Activated CD4-positive, alpha-beta T cell treated with anti-CD3 and anti-CD28 coated beads, Interleukin-2, amount 50 U/mL, for 48 hours (primary cell): ENCODE measurements around the gene RPS21.

ENCODE experiments used
- DNase-seq, 2 experiments: peaks; one replicate each; pipeline ENCODE4 v3.0.0-alpha.2; 2020

Gene RPS21

GRCh38 chr20:62386383-62387218 is at the start of gene RPS21:
Gene RPS21 (plus strand): TSS chr20:62387103. CDS start chr20:62387339, 236 bp downstream.
- DNase-seq, result peak; percentile 92 to 93

DNA sequence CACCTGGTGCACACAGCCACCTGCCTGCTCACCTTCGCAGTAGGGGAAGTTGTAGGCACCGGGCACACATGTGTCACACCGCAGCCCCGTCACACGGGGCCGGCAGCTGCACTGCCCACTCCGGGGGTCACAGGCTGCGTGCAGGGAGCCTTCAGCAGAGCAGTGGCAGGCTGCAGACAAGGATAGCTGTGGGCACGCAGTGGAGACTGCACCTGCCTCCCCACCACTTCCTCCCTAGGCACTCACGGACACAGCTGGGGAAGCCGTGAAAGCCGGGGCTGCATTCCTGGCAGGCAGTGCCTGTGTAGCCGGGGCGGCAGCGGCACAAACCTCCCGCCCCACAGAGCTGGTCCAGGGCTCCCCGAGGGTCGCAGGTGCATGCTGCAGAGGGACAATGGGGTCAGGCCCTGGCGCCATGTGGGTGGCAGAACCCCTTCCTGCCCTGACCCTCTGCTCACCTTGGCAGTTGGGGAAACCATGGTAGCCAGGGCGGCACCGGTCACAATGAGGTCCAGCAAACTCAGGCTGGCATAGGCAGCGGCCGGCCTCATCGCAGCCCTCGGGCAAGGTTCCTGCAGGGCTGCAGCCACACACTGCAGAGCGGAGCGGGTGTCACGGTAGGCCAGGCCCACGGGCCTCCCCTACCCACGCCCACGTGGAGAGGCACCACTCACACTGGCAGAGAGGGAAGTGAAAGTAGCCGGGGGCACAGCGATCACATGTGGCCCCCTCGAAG is 49.2 kb upstream of the RPS21 start:
- DNase-seq, result no peak

DNA sequence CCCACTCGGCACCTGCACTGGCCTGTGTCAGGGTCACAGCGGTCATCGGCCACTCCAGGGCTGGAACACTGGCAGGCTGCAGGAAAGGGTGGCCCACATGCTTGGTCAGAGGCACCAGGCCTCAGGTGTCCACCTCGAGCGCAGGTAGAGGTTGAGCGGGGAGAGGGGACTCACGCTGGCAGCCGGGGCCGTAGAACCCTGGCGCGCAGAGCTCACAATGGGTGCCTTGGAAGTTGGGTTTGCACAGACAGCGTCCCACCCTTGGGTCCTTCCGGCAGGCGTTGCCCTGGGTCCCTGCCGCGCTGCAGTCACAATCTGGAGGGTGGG is 48.6 kb upstream of the RPS21 start:
- DNase-seq, result no peak

DNA sequence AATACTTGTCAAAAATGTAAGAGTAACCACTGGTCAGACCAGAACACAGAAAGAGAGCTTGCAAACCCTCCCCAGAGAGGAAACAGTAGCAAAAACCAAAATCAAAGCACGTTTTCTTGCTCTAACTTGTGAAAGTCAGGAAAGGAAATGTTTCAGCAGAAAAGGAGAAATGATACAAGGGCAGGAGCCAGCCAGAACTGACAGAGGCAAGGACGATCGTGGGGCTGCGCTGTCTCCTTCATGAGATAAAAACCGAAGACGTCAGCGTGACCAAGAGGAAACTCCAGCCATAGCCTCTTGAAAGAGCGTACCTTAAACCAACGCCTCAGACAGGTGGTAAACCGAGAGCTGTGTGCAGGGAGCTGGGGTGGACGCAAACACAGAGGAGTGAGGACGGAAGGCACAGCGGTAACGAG is 47.2 kb upstream of the RPS21 start:
- DNase-seq, result no peak

GRCh38 chr20:62342910-62343309 is 44.0 kb upstream of the RPS21 start:
- no peak for DNase-seq

- no peak for DNase-seq
Measured at GRCh38 chr20:62344092-62344491, 42.8 kb upstream of the RPS21 start.

- no peak for DNase-seq
Measured at GRCh38 chr20:62344782-62345181, 42.1 kb upstream of the RPS21 start.

- DNase-seq, result no peak
Measured at GRCh38 chr20:62345681-62346370, 41.1 kb upstream of the RPS21 start.

DNA sequence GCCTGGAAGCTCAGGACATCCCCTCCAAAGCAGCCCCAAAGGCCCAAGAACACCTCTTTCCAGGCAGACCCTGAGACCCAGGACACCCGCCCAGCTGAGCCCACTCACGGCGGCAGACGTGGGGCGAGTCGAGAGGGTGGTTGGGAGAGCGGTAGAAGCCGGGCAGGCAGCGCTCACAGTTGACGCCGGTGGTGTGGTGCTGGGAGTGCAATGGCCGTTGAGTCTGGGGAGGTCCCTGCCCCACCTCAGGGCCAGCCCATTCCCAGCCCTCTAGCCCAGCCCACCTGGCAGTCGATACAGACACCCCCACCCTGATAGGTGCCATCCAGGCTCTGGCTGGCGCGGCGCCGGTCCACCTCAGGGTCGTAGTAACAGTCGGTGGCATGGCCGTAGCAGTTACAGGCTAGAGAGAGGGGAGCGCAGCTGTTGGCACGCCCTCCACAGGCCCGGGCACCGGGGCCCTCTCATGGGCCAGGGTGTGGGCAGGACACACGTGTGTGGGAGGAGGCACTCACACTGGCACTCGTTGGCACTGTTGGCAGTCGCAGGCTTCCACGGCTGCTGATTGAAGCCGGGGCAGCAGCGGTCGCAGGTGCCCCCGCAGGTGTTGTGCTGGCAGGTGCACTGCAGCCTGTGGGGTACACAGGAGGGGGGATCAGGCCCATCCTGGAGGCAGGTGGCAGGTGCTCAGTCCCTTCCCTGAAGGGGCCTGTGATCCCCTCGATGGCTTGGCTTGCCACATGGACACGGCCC is 40.3 kb upstream of the RPS21 start:
- DNase-seq, result no peak

DNA sequence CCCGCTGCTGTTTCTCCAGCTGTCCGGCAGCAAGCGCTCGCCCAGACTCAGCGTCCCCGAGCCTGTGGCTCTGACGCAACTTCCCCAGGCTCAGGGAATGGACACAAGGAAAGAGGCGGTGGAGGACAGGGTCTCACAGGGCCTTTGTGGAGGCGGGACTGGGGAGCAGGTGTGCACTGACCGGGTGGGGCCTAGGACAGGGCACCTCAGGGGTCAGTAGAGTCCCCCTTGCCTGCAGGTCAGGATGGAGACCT is 39.8 kb upstream of the RPS21 start:
- DNase-seq, result no peak

DNA sequence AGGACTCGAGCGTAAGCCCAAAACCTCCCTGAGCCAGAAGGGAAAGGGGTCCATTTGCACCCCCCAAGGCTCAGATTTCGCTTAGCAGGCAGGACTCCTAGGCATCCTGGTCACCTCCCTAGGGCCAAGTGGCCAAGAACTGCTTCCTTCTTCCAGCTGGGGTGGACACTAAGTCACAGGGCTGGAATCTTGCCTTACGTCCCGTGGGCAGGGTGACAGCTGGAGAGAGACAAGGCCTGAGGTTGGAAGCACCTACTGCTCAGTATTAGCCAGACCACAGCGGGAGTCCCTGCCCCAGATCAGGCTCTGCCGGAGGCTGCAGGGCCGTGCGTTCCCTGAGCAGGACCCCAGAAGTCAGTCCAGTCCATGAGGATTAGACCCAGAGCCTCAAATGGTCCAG is 39.5 kb upstream of the RPS21 start:
- no peak for DNase-seq

- no peak for DNase-seq
Measured at GRCh38 chr20:62348604-62349003, 38.3 kb upstream of the RPS21 start.

DNA sequence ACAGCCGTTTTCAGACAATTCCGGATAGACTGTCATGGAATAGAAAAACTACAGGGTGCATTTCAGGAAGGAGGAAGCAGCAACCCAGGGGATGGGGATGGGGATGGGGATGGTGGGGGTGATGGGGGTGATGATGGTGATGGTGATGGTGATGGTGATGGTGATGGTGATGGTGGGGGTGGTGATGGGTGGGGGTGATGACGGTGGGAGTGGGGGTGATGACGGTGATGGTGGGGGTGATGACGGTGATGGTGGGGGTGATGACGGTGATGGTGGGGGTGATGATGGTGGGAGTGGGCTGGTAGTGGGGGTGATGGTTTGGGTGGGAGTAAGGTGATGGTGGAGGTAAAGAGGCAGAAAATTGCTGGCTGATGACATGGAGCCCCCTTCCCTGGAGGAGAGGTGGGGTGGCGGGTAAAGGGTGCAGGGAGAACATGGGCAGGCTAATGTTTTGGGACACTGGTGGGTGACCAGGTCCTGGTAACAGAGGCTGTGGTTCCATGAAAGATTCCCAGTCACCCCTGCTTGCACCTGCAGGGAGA is 37.3 kb upstream of the RPS21 start:
- no peak for DNase-seq

DNA sequence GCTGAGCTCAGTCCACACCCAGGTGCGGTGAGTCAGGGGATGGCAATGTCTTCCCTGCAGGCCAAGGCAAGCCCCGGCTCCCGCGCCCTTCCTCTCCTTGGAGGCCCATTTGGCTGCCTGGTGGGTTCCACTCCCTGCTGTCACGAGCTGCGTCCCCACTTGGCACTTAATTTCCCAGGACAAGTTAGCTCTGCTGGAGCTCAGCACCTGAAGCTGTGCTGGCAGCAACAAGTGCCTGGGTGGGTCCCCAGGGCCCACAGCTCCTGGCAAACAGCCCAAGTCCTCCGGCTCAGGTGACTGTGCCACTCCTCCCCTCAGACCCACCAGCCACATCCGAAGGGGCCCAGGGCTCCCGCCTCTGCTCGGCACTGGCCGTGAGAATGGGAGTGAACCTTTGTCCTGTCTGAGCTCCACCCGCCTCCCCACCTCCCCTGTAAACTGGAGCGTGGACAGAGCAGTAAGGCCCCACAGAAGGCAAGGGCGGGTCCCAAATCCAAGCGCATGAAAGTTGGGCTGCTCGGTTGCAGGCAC is 36.7 kb upstream of the RPS21 start:
- DNase-seq, result no peak

DNA sequence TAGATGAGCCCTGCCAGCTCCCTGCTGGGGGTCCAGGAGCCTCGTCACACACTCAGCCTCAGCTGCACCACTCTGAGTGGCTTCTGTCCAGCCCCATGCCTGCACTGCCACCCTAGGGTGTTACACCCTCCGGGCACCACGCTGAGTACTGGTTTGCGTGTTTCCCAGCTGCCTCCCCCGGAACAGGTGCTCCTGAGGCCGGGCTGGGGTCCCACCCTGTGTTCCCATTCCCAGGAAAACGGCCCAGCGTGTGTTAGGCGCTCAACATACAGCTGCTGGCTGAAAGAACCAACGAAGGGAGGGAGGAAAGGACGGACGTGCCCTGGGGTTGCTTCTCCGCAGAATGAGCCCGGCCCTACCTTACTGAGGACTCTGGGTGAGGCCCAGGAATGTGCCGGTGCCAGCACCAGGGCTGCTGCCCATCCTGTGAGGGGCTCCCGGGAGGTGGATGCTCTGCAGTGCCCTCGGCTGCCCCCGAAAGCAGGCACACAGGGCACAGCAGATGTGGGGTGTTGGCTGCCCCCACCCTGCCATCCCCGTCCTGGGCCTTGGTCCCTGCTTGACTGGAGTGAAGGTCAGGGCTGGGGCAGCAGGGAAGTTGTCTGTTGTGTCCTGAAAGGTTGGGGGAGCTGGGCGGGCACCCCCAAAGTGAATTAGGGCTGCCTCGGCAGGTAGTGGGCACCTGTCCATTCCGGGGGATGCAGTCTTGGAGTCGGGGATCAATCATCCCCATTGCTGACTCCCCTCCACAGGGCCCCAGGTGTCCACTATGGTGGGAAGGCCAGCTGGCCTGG is 36.1 kb upstream of the RPS21 start:
- DNase-seq, result no peak

DNA sequence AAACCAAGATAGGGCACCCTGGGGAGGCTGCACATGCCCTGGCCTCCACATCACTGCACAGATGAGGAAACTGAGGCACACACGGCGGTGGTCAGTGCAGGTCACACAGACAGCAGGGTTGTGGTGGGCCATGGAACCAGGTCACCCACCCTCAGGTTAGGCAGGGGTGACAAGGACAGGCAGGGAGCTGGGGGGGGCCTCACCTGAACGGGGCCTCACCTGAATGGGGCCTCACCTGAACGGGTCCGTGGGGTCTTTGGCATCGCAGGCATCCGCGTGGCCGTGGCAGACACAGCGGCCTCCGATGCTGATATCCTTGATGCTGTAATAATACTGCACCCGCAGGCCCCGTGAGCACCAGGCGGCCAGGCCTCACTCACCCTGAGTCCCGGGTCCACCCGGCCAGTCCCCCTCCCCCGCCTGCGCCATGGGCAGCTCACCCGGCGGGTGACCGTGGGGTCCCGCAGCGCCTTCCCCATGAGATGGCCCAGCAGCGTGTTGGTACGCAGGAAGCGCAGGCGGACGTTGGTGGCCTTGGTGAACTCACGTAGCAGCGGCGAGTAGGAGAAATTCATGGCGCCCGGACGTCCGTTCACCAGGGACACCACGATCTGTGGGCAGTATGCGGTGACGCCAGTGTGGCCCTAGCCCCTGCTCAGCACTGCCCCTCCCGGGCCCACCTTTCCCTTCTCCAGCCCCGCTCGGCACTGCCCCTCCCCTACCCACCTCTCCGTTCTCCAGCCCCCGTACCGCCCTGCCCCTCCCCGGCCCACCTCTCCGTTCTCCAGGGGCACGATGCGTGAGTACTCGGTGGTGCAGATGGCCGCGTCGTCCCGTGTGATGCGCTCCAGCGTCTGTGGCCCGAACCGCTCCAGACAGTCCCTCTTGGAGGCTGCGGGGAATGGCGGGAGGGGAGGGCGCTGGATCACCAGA is 35.2 kb upstream of the RPS21 start:
- no peak for DNase-seq

- no peak for DNase-seq
Measured at GRCh38 chr20:62352402-62353288, 34.3 kb upstream of the RPS21 start.

DNA sequence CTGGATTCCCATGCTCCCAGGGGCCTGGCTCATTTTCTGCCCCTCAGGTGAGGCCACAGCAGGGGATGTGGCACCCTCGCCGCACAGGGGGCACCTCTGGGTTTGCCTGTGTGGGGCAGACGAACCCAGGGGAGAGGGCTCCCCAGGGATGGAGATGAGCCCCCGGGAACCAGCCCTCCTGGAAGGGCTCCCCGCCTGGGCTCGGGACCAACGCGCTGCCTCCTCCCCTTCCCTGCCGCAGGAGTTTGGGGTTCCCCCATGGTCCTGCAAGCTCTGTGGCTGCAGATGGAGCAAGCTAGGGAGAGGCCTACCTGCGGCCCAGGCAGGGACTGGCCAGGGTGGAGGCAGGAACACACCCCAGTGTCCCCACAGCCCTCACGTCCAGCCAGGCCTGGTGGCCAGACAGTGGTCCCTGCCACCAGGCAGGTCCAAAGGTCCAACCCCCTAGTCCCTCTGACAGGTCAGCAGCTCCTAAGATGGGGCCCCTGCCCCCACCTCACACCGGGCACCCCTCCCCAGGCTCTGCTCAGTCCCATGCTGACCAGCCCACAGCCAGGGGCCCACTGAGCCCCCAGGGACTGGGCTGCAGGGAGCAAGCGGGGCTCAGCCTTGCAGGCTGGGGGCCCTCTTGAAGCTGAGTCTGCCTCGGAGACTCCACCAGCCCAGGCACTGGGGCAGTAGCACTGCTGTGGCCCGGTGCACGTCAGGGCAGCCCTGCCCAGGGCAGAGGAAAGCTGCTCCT is 33.4 kb upstream of the RPS21 start:
- no peak for DNase-seq
